Panc1 (cell line): ENCODE results near the gene FEN1. TPM values are rescaled to one million over a fixed set of nuclear protein-coding genes. Genes with fewer than 3 reads are reported as not detected.

Source experiments
- ATAC-seq: fragments of 200-7000 bp; cut with Tn5 transposase; 2 replicates; pipeline ENCODE4 v1.9.1; 2020; ENCODE audit warnings: mild to moderate bottlenecking, moderate library complexity
- Bru-seq: library from RNA; stranded (reverse); fragments of 400-500 nt; gene quantifications from one replicate; lab custom pipeline; 2021; lab: Mats Ljungman, UMichigan
- BruChase-seq, 2 experiments: library from RNA; stranded (reverse); fragments of 400-500 nt; gene quantifications; one replicate each; lab custom pipeline; 2021; lab: Mats Ljungman, UMichigan
- BruUV-seq: library from RNA; stranded (reverse); fragments of 400-500 nt; replicated peaks from 2 replicates; lab custom pipeline; 2021; lab: Mats Ljungman, UMichigan
- CTCF ChIA-PET: fragments of 300-600 bp; sonication (Branson Sonifier 250); formaldehyde crosslinking; loops from one replicate; lab custom pipeline; 2022; ENCODE audit warnings: antibody characterized with exemption; lab: Charles Lee
- POLR2A ChIA-PET: fragments of 300-600 bp; sonication (Branson Sonifier 250); formaldehyde crosslinking; loops from one replicate; lab custom pipeline; 2022; ENCODE audit warnings: antibody characterized with exemption; lab: Charles Lee
- DNase-seq: peaks from one replicate; pipeline ENCODE4 v3.0.0-alpha.2; 2010; ENCODE audit warnings: low read depth, low spot score
- H3K27ac ChIP-seq: 2 replicates; pipeline ENCODE4 v1.5.1; 2011; ENCODE audit warnings: mild to moderate bottlenecking, low read length, inconsistent platforms
- H3K27me3 ChIP-seq: fragments of 200-500 bp; sonication (Bioruptor generic); 2 replicates; pipeline ENCODE4 v1.6.0; 2014; ENCODE audit warnings: low read length, inconsistent platforms; ENCODE audit not compliant: control insufficient read depth, insufficient read depth
- H3K36me3 ChIP-seq: fragments of 200-500 bp; sonication (Bioruptor generic); 2 replicates; pipeline ENCODE4 v1.5.1; 2014; ENCODE audit warnings: inconsistent platforms, mild to moderate bottlenecking, low read length, moderate library complexity; ENCODE audit not compliant: control insufficient read depth, insufficient read depth
- H3K4me1 ChIP-seq: 2 replicates; pipeline ENCODE4 v1.5.1; 2011; ENCODE audit warnings: inconsistent platforms, mild to moderate bottlenecking, low read length, moderate library complexity; ENCODE audit not compliant: control insufficient read depth, insufficient read depth
- H3K4me3 ChIP-seq, 2 experiments: 2 replicates each; pipeline ENCODE4 v1.5.1; 2011 to 2012; ENCODE audit warnings: low read depth in 2 of 2, low read length in 2 of 2, mild to moderate bottlenecking in 2 of 2, inconsistent platforms in 1 of 2, moderate library complexity in 1 of 2
- H3K9me3 ChIP-seq: fragments of 200-500 bp; sonication (Bioruptor generic); 2 replicates; pipeline ENCODE4 v1.5.1; 2014; ENCODE audit warnings: low read depth, mild to moderate bottlenecking, inconsistent platforms, low read length, moderate library complexity; ENCODE audit not compliant: control insufficient read depth, insufficient read depth
- CTCF ChIP-seq: fragments of 450-650 bp; IDR thresholded peaks from 2 replicates; pipeline ENCODE4 v1.5.1; 2017; ENCODE audit warnings: mild to moderate bottlenecking
- POLR2AphosphoS5 ChIP-seq: IDR thresholded peaks from 2 replicates; pipeline ENCODE4 v1.6.1; 2012; ENCODE audit warnings: mild to moderate bottlenecking, low read depth, low read length, moderate library complexity
- REST ChIP-seq, 2 experiments: IDR thresholded peaks; 2 replicates each; pipeline ENCODE4 v1.6.1; 2011 to 2012; ENCODE audit warnings: low read depth in 2 of 2, control low read depth in 1 of 2, low read length in 1 of 2, mild to moderate bottlenecking in 1 of 2, moderate library complexity in 1 of 2; ENCODE audit not compliant: insufficient read depth in 1 of 2
- SIN3A ChIP-seq: IDR thresholded peaks from 2 replicates; pipeline ENCODE4 v1.6.1; 2012; ENCODE audit warnings: low read depth, mild to moderate bottlenecking, low read length, moderate library complexity, borderline replicate concordance; ENCODE audit not compliant: insufficient read depth
- TCF7L2 ChIP-seq: IDR thresholded peaks from 2 replicates; pipeline ENCODE4 v1.6.1; 2011; ENCODE audit warnings: mild to moderate bottlenecking, low read depth, low read length, inconsistent platforms
- in situ Hi-C: cut with HindIII; loops from 2 replicates; pipeline ENCODE4 v1.10.0; 2016; ENCODE audit warnings: low sequenced_read_pairs, low pct_unique_long_range_greater_than_20kb
- intact Hi-C: fragments of 100-400 bp; cut with micrococcal nuclease; formaldehyde crosslinking; loops from one replicate; pipeline ENCODE4 v1.10.0; 2022; ENCODE audit not compliant: unreplicated experiment
- long read RNA-seq: library from polyadenylated mRNA; unstranded; transcript quantifications from one replicate; pipeline ENCODE4 v2.0.0, GENCODE V29; 2021; ENCODE audit not compliant: unreplicated experiment
- polyA plus RNA-seq: library from polyadenylated mRNA; unstranded; fragments of >200 nt; gene quantifications from one replicate; pipeline ENCODE4 v1.2.1, GENCODE V29; 2012; ENCODE audit warnings: missing spikeins; ENCODE audit not compliant: insufficient read length
- total RNA-seq: library from RNA; stranded (reverse); gene quantifications from one replicate; pipeline ENCODE4 v1.2.1, GENCODE V29; 2021; ENCODE audit not compliant: unreplicated experiment

FEN1 gene
- 67.6 TPM for total RNA-seq
- polyA plus RNA-seq, result 54.6 TPM
- percentile 96 among the genes with signal in this experiment for Bru-seq, nascent RNA
- percentile 100 among the genes with signal in this experiment for BruChase-seq, experiment 1, labeled RNA remaining after a 2-hour chase
- BruChase-seq, experiment 2, labeled RNA remaining after a 6-hour chase, result percentile 100 among the genes with signal in this experiment
- long read RNA-seq, transcript FEN1-201 (2 exons, 2,296 nt), result major isoform, 148 of 199 reads
- long read RNA-seq, partial matches to known transcripts, result 0 of 199 reads
- long read RNA-seq, other reads (novel, unspliced or antisense), result 51 of 199 reads

- POLR2A ChIA-PET, result interaction anchor here (0.6 to 1.4 kb wide), 3 partner anchors 23 to 425 kb away, joined by 3 to 4 read pairs (median 3); no protein-coding TSS in a partner anchor
- Histone ChIP-seq H3K4me1 (peaks cover 7% of the 10 kb centered on the region), H3K27me3 (no peaks in the 10 kb centered on the region), H3K4me3 (peak within 1 kb of the TSS; percentile 99), H3K9me3 (no peaks in the 10 kb centered on the region), H3K27ac (peak within 1 kb of the TSS; percentile 99), H3K36me3 (peaks cover 7% of the 10 kb centered on the region; the same call in 1 of the 2 replicates)
- intact Hi-C loops (no loop called here), in situ Hi-C loops (no loop called here)
- no TSS peak for BruUV-seq
- CTCF ChIA-PET, result no interaction called here
- peak; percentile 78 for DNase-seq
- ATAC-seq, result peak; percentile 95
- TF ChIP-seq SIN3A (peak; percentile 73), TCF7L2 (no peak), POLR2AphosphoS5 (peak; percentile 83), REST (IDR thresholded peaks at IDR 0.05; ENCODE audit: insufficient read depth in 1 of 2, low read depth in 2 of 2, low read length in 1 of 2) (no peak), CTCF (no peak)
Measured at GRCh38 chr11:61792310-61793082, at the start of gene FEN1, which contains the start of gene TMEM258. TSS of gene FEN1 (plus strand) at chr11:61792911. CDS start at chr11:61795362, 2,451 bp downstream. TSS of gene TMEM258 (minus strand) at chr11:61792599. CDS start at chr11:61792558, 41 bp downstream.

- H3K36me3 ChIP-seq, result no peaks in the 10 kb centered on the region
- ATAC-seq (no peak), DNase-seq (no peak)
- CTCF ChIA-PET, result interaction anchor here (1.0 to 1.3 kb wide), 2 partner anchors 10 to 35 kb away, joined by 3 to 8 read pairs; no protein-coding TSS in a partner anchor
- no peaks in the 10 kb centered on the region; the same call in 1 of the 2 replicates for H3K4me1 ChIP-seq
- H3K9me3 ChIP-seq, result no peaks in the 10 kb centered on the region
- BruUV-seq, result no TSS peak
- intact Hi-C loops (no loop called here), in situ Hi-C loops (no loop called here)
- POLR2A ChIA-PET, result no interaction called here
- no peak overlapping the region for H3K4me3 ChIP-seq
- TF ChIP-seq TCF7L2, result no peak
- TF ChIP-seq REST (IDR thresholded peaks at IDR 0.05; ENCODE audit: insufficient read depth in 1 of 2, low read depth in 2 of 2, low read length in 1 of 2), result no peak
- no peak for TF ChIP-seq SIN3A
- no peak for TF ChIP-seq CTCF
- no peak for TF ChIP-seq POLR2AphosphoS5
- no peak overlapping the region for H3K27ac ChIP-seq
- no peaks in the 10 kb centered on the region for H3K27me3 ChIP-seq
Measured at GRCh38 chr11:61743486-61744095, 49.1 kb upstream of the FEN1 start.
